GM12865 (cell line): ENCODE measurements around the gene CCL26.

Experiments used
- DNase-seq: peaks from one replicate; pipeline ENCODE4 v3.0.0; 2010; ENCODE audit warnings: low read depth
- H3K4me3 ChIP-seq: 2 replicates; pipeline ENCODE4 v1.5.1; 2011; ENCODE audit warnings: mild to moderate bottlenecking, low read depth, low read length, control low read depth
- TF ChIP-seq, protein P1 (sequence below): IDR thresholded peaks from 2 replicates; pipeline ENCODE4 v1.5.1; 2011; ENCODE audit warnings: low read length, control low read depth, low read depth, inconsistent platforms; ENCODE audit not compliant: insufficient read depth; ENCODE audit errors: missing control alignments

The CCL26 gene

GRCh38 chr7:75814407-75814947 lies 42.5 kb upstream of the CCL26 start:
- no peak overlapping the region for H3K4me3 ChIP-seq
- TF ChIP-seq, protein P1, sequence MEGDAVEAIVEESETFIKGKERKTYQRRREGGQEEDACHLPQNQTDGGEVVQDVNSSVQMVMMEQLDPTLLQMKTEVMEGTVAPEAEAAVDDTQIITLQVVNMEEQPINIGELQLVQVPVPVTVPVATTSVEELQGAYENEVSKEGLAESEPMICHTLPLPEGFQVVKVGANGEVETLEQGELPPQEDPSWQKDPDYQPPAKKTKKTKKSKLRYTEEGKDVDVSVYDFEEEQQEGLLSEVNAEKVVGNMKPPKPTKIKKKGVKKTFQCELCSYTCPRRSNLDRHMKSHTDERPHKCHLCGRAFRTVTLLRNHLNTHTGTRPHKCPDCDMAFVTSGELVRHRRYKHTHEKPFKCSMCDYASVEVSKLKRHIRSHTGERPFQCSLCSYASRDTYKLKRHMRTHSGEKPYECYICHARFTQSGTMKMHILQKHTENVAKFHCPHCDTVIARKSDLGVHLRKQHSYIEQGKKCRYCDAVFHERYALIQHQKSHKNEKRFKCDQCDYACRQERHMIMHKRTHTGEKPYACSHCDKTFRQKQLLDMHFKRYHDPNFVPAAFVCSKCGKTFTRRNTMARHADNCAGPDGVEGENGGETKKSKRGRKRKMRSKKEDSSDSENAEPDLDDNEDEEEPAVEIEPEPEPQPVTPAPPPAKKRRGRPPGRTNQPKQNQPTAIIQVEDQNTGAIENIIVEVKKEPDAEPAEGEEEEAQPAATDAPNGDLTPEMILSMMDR: no peak
- no peak for DNase-seq

- no peak within 1 kb of the TSS for H3K4me3 ChIP-seq
- no peak for DNase-seq
- TF ChIP-seq, protein P1: no peak
Observed at GRCh38 chr7:75813781-75814236, 41.8 kb upstream of the CCL26 start, which contains the start of gene CCL24. Gene CCL24, minus strand, starts transcription at chr7:75813806. Its CDS starts 91 bp downstream, at chr7:75813715.

GRCh38 chr7:75813084-75813483 lies 41.1 kb upstream of the CCL26 start:
- TF ChIP-seq, protein P1: no peak
- H3K4me3 ChIP-seq: no peak overlapping the region
- no peak for DNase-seq

- H3K4me3 ChIP-seq: no peak overlapping the region
- DNase-seq: no peak
- TF ChIP-seq, protein P1: no peak
Observed at GRCh38 chr7:75811894-75812678, 40.1 kb upstream of the CCL26 start.

- DNase-seq: no peak
- TF ChIP-seq, protein P1: no peak
- H3K4me3 ChIP-seq: no peak overlapping the region
Observed at GRCh38 chr7:75809396-75809795, 37.4 kb upstream of the CCL26 start.

- TF ChIP-seq, protein P1: no peak
- no peak overlapping the region for H3K4me3 ChIP-seq
- DNase-seq: no peak
Observed at GRCh38 chr7:75808106-75808505, 36.1 kb upstream of the CCL26 start.

GRCh38 chr7:75807452-75807851 lies 35.4 kb upstream of the CCL26 start:
- no peak overlapping the region for H3K4me3 ChIP-seq
- TF ChIP-seq, protein P1: no peak

More at GRCh38 chr7:75807452-75807851, 35.4 kb upstream of the CCL26 start:
- no peak for DNase-seq
